GM18867 (cell line): Measurements from ENCODE around the gene COPS6.

Experiments used
- ATAC-seq: cut with Tn5 transposase; IDR thresholded peaks from one replicate; pipeline ENCODE4 v1.9.1; 2021; ENCODE audit warnings: mild to moderate bottlenecking, moderate library complexity; ENCODE audit not compliant: unreplicated experiment

Gene COPS6

DNA sequence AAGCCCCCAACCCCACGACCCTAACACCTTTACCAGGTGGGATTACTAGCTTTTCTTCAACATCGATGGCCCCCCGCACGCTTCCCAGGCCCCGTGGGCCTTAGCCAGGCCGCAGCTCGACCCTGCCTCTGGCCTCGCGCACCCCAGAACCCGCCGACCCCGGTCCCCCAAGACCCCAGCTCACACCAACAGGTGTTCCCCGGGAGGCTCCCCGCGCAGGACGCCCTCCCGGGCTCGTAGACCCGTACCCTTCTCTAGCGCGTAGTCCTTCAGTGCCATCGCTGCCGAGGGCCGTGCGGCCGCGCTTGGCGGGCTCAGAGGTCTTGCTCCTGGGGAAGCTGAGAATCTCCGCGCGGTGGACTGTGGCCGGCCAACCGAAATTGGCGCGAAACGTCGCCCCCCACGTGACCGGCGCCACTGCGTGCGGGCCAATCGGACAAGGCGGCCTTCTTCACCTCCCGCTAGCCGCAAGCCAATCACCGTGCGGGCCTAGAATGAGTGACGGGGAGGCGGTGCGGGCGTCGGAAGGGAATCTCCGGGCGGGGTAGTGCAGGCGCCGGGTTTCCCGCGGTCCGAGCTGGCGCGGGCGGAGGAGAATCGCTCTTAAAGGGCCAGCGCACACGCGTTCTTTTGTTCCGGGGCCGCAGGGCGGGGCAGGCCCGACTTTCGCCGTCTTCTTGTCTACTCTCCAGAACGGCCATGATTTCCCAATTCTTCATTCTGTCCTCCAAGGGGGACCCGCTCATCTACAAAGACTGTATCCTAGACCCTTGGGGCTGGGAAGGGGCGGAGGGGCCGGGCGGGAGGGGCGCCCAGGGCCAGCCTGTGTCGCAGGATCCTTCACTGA lies 12.5 kb downstream of the COPS6 start, which contains the start of the genes AP4M1 and MCM7:
AP4M1 (plus strand) TSS at position 628 of the 847 bp plus-strand sequence; CDS start at position 700, 72 bp downstream.
MCM7 (minus strand) TSS at position 382 of the 847 bp plus-strand sequence; CDS start at position 279, 103 bp downstream.
- ATAC-seq, result peak; percentile 79

DNA sequence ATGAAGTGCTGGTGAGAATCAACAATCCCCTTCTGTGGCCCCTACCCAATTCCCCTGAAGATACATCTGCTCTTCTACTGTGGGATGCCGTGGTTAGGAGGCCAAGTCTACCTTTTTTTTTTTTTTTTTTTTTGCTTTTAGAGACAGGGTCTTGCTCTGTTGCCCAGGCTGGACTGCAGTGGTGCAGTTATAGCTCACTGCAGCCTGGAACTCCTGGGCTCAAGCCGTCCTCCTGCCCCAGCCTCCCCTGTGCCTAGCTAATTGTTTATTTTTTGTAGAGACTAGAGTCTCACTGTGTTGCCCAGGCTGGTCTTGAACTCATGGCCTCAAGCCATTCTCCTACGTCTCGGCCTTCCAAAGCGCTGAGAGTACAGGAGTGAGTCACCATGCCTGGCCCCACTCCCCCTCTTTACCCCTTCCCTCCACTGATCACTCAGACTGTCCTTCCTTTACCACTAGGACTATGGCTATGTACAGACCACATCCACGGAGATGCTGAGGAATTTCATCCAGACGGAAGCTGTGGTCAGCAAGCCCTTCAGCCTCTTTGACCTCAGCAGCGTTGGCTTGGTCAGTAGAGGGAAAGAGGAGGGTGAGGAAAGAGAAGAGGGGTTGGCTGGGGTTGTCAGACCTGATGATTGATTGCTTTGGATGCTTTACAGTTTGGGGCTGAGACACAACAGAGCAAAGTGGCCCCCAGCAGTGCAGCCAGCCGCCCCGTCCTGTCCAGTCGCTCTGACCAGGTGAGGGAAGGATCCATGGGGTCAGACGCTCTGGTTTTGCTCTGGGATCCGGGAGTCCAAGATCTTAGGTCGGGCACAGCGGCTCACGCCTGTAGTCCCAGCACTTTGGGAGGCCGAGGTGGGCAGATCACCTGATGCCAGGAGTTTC lies 14.4 kb downstream of the COPS6 start:
- ATAC-seq, result no peak

DNA sequence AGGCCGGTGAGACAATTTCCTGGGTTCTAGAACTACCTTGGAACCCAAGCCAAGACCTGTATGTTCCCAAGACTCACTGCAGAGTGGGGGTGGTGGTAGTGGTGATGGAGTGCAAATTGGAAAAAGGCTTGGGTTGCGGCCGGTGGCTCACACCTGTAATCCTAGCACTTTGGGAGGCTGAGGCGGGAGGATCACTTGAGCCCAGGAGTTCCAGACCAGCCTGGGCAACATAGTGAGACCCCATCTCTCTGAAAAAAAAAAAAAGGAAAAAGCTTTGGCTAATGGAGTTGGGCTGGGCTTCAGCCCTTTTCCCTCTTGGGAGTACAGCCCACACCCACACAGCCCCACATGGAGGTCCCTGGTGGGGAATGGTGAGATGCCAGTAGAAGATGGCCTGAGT lies 16.8 kb downstream of the COPS6 start:
- ATAC-seq, result no peak

DNA sequence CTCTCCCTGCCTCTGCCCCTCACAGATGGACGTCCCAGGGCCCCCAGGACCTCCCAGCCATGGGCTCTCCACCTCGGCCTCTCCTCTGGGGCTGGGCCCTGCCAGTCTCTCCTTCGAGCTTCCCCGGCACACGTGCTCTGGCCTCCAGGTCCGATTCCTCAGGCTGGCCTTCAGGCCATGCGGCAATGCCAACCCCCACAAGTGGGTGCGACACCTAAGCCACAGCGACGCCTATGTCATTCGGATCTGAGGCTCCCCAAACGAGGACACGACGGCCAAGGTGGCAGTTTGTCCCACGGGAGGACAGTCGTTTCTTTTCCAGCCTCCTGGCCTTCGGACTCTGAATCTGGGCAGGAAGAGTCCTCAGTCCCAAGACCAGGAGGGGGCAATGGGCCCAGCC lies 17.9 kb downstream of the COPS6 start:
- no peak for ATAC-seq

DNA sequence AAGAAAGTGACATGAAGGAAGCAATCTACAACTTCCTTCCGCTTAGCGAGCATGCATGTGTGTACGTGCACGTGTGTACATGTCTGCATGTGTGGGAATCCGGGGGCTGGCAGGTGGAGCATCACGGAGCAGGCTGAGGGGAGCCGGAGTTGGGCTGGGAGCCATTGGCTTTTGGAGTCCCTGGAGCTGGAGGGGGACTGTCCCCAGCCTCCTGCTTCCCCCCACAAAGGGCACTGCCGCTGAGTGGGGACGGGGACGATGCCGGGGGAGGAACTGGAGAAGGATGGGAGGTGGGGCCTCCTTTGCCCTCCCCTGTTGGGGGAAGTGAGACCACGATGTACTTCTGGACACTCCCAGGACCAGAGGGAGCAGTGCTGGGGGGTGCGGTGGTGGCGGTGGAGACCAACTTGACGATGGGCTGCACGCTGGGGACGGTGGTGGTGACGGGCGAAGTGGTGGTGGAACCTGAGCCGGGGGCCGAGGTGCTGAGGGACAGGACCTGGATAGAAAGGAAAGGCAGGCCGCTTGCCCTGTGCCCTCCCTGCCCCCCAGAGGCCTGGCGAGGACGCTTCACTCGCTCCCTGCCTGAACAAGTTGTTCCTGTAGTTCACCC lies 18.5 kb downstream of the COPS6 start:
- no peak for ATAC-seq

DNA sequence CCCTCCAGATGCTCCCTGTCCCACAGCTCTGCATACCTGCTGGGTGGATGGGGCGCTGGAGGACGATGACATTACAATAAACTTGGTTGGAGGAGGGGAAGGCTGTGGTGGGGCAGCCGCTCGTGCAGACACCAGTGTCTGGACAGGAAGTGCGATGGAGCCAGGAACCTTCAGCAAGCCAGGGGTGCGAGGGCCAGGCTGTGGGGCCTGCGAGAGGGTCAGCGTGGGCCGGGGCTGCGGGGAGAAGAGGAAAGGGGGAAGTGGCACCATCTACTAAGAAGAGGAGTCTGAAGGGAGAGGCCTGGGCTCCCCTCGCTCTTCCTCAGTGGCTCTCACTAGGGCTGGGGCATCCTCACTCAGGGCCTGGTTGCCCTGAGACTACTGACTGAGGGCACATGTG lies 19.1 kb downstream of the COPS6 start:
- ATAC-seq, result no peak

DNA sequence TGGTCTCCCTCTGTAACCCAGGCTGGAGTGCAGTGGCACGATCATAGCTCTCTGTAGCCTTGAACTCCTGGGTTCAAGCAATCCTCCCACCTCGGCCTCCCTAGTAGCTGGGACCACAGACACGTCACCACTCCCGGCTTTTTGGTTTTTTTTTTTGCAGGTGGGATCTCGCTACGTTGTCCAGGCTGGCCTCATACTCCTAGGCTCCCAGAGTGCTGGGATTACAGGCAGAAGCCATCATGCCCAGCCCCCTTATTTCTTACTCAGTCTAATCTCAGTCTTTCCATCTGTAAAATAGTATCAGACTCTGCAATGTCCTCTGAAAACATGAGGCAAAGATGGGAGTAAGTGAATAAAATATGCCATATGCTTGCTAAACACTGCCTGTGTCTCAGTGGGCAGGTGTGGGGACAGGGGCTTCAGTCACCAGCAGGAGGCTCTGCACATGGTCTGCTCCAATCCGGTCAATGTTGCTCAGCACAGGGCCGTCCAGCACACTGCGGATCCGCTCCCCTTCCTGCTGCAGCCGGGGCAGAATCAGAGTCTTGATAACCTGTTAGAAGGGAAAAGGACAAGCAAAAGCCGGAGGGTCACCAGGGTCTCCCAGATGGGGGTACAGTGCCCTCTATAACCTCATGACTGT lies 20.9 kb downstream of the COPS6 start:
- ATAC-seq, result no peak

DNA sequence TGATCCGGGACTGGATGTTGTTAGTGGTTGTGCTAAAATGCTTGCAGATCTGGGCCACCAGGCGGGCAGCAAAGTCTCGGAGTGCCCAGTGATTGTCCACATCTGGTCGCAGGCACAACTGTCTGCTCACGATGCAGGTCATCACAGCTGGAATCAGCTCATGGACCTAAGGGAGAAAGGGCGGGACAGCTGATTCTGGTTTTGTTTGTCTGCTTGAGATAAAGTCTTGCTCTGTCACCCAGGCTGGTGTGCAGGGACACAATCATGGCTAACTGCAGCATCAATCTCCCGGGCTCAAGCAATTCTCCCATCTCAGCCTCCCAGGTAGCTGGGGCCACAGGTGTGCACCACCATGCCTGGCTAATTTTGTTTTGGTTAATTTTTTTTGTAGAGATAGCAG lies 22.4 kb downstream of the COPS6 start:
- no peak for ATAC-seq

DNA sequence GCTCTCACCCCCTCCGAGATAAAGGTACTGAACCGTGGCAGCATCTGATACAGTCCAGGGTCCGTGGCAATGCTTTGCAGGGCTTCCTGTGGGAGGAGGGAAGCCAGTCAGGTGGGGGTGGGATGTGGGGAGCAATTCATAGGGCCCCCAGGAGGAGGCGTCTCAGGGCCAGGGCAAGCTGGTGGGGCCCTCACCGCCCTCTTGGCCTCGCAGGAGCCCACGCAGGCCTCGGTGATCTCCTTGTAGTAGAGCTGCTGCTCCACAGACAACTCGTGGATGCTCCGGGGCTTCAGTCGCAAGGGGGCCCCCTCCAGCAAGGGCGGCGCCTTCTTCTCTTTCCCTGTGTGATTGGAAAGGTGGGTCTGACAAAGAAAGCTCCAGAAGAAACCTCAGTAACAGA lies 23.1 kb downstream of the COPS6 start:
- no peak for ATAC-seq

DNA sequence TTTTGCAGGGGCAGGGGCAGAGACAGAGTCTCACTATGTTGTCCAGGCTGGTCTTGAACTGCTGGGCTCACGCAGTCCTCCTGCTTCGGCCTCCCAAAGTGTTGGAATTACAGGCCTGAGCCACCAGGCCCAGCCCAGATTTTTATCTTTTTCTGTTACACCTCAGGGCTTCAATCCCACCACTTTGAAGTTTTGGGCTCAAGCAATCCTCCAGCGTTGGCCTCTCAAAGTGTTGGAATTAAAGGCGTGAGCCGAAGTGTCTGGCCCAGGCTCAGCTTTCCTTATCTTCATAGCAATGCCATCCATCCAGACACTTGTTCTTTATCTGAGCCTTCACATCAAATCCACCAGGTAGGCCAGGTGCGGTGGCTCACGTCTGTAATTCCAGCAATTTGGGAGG lies 26.3 kb downstream of the COPS6 start:
- ATAC-seq, result no peak

DNA sequence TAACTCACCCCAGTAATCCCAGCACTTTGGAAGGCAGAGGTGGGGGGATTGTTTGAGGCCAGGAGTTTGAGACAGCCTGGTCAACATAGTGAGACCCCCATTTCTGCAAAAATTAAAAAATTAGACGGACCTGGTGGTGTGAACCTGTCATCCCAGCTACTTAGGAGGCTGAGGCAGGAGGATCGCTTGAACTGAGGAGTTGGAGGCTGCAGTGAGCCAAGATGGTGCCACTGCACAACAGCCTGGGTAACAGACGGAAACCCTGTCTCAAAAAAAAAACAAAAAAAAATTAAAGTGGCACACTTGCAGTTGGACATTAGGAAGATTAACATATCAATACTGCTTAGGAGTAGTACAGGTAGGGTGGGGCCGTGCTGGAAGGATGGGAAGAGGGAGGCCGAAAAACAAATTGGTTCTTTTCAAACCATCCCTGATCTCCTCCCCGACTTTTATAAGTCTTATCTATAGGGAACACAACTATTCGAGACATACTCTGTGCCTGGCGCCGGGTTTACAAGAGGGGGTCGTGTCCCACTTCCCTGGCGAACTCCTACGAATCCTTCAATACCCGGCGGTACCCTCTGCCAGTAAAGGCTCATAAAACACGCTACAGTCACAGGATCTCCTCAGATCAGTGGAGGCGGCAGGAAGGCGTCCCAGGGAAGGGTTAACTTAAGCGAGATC lies 29.8 kb downstream of the COPS6 start:
- ATAC-seq, result no peak

DNA sequence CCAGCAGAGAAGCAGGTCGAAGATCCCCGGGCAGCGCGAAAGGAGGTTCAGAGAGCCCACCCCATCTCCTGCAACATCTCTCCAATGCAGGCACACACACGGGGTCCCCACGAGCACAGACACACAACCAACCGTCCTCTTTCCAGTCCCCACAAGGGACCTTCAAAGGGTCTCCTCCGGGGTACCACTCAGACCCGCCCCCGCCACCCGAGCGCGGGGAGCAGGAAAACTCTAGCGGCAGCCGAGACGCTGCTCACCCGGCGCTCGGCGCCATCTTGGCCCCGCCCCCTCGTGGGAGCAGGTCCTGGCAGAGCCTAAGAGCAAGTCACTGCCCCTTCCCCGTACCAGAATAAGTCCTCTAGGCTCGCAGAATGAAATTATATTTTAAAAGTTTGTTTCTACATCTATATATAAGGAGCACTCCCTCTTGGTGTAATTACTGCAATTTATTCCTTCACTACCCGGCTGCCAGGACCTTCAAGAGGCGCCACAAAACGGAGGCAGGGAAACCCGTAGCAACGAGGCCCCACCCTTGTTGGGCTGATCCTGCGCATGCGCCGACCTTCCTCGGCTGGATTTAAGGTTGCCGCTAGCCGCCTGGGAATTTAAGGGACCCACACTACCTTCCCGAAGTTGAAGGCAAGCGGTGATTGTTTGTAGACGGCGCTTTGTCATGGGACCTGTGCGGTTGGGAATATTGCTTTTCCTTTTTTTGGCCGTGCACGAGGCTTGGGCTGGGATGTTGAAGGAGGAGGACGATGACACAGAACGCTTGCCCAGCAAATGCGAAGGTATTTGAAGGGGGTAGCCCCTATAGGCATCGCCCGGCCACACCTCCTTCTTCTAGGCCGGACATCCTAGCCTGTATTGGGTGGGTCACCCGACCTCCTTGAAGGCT lies 30.6 kb downstream of the COPS6 start, which contains the start of the genes CNPY4 and TAF6:
CNPY4 (plus strand) TSS at position 563 of the 898 bp plus-strand sequence; CDS start at position 674, 111 bp downstream.
TAF6 (minus strand) TSS at position 287 of the 898 bp plus-strand sequence. CDS start 5,149 bp downstream, outside the sequence.
- peak; percentile 69 for ATAC-seq

DNA sequence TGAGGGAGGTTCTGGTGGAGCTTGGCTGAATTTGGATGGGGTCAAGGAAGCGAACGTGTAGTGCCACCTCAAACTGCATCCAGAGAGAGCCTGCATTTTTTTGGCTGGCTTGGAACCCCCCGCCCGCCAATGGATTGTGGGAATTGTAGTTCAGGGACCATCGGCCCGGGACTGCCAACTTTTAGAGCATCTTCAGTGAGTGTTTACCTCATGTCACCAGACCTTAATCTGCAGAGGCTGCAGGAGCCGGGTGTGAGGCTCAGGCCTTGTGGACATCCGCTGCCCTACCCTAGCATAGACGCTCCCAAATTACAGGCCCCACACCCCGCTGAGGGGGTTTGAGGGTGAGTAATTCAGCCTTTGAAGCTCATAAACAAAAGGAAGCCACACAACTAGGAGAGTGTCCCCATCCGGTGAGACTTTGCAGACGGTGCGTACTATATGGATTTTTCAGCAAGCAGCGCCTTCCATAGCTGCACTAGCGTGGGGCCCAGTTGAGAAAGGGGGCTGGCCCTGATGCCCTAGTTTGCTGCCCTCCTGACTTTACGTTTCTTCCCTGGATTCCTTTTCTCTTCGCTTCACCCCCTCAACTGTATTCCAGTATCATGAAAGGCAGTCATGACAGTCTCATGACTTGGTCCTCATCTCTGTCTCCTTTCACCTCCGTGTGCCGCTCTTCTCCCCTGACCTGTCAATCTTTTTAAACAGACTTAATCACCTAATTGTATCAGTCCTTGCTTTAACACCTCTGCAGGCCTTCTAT lies 31.4 kb downstream of the COPS6 start:
- peak; percentile 33 for ATAC-seq

DNA sequence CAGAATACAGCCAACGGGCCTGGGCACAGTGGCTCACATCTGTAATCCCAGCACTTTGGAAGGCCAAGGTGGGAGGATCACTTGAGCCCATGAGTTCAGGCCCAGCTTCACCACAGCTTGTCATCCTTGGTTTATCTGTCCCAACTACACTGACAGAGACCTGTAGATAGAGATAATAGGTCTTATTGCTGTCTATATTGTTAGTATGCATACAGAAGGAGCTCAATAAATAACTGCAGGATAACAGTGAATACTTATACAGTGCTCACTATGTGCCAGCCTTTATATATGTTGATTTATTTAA lies 31.9 kb downstream of the COPS6 start:
- no peak for ATAC-seq

DNA sequence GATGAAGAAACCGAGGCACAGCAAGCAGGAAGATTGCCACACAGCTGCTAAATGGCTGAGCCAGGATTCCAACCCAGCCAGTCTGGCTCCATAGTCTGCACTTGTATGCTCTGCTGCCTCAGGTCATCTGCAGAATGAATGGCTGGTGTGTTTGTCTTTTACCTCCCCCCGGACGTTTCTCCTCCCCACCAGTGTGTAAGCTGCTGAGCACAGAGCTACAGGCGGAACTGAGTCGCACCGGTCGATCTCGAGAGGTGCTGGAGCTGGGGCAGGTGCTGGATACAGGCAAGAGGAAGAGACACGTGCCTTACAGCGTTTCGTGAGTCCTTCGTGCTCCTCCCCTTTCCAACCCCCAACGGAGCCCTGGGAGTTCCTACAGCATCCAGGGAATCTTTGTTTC lies 33.3 kb downstream of the COPS6 start:
- ATAC-seq, result no peak

DNA sequence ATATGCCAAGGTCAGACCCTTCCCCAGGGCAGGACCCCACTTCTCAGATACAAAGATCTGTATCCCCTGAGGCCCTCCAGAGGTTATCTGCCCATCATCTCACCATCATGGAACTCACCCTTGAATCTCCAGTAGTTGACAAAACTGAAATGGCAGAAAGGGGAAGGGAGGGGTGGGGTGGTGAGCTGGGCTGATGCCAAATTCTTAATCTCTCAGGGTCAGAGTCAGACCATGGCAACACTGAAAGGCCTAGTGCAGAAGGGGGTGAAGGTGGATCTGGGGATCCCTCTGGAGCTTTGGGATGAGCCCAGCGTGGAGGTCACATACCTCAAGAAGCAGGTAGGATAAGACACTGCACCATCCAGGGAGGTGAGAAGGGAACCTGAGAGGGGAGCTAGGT lies 33.8 kb downstream of the COPS6 start:
- ATAC-seq, result no peak

DNA sequence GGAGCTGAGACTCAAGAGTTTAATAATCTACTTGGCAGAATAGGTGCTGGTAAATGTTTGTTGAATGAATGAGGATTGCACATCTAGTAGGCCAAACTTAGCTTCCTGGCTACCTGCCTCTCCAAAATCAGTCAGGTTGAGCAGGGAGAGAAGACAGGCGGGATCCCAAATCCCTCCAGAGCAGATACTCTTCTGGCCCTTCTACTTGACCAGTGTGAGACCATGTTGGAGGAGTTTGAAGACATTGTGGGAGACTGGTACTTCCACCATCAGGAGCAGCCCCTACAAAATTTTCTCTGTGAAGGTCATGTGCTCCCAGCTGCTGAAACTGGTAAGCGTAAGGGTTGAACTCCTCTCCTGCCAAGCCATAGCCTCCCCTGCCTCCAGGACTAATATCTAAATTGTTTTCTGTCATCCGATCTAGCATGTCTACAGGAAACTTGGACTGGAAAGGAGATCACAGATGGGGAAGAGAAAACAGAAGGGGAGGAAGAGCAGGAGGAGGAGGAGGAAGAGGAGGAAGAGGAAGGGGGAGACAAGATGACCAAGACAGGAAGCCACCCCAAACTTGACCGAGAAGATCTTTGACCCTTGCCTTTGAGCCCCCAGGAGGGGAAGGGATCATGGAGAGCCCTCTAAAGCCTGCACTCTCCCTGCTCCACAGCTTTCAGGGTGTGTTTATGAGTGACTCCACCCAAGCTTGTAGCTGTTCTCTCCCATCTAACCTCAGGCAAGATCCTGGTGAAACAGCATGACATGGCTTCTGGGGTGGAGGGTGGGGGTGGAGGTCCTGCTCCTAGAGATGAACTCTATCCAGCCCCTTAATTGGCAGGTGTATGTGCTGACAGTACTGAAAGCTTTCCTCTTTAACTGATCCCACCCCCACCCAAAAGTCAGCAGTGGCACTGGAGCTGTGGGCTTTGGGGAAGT lies 35.8 kb downstream of the COPS6 start:
- no peak for ATAC-seq
